H1 (cell line): ENCODE measurements around the gene USHBP1.
A peak's percentile ranks its signal among the peaks of the same experiment; 100 is the strongest.

ENCODE experiments used
- CTCF ChIP-seq, 3 experiments: IDR thresholded peaks; 1 replicate in 2 of 3; 2 replicates in 1 of 3; pipeline versions ENCODE4 v1.5.1 to v1.6.1; 2011; ENCODE audit warnings: low read length in 3 of 3, mild to moderate bottlenecking in 3 of 3, inconsistent platforms in 2 of 3, low read depth in 1 of 3, moderate library complexity in 1 of 3; ENCODE audit not compliant: insufficient read depth in 1 of 3; ENCODE audit errors: control extremely low read depth in 1 of 3
- EGR1 ChIP-seq: IDR thresholded peaks from 2 replicates; pipeline ENCODE4 v1.6.1; 2011; ENCODE audit warnings: low read depth, low read length, borderline replicate concordance
- GTF2F1 ChIP-seq: IDR thresholded peaks from 2 replicates; pipeline ENCODE4 v1.6.1; 2012; ENCODE audit warnings: low read depth, low read length, improper control_type of control experiment, borderline replicate concordance
- HDAC2 ChIP-seq, 2 experiments: fragments of 300-600 bp in 1 of 2; sonication (generic) in 1 of 2; IDR thresholded peaks; 2 replicates each; pipeline ENCODE4 v1.6.1; 2011 to 2012; ENCODE audit warnings: low read depth in 2 of 2, low read length in 2 of 2, mild to moderate bottlenecking in 2 of 2, moderate library complexity in 2 of 2, borderline replicate concordance in 1 of 2, inconsistent platforms in 1 of 2
- MAX ChIP-seq: IDR thresholded peaks from 2 replicates; pipeline ENCODE4 v1.6.1; 2012; ENCODE audit warnings: inconsistent platforms
- NRF1 ChIP-seq: IDR thresholded peaks from 2 replicates; pipeline ENCODE4 v1.6.1; 2011; ENCODE audit warnings: mild to moderate bottlenecking, low read depth, low read length, improper control_type of control experiment
- POLR2AphosphoS5 ChIP-seq: IDR thresholded peaks from 2 replicates; pipeline ENCODE4 v1.6.1; 2011; ENCODE audit warnings: low read depth, low read length
- SIN3A ChIP-seq, 2 experiments: IDR thresholded peaks in 1 of 2; conservative IDR thresholded peaks in 1 of 2; 2 replicates each; pipeline ENCODE4 v1.6.1; 2011 to 2012; ENCODE audit warnings: low read length in 2 of 2, improper control_type of control experiment in 1 of 2, low read depth in 1 of 2, mild to moderate bottlenecking in 1 of 2
- SRF ChIP-seq: IDR thresholded peaks from 2 replicates; pipeline ENCODE4 v1.6.1; 2011; ENCODE audit warnings: mild to moderate bottlenecking, low read depth, low read length, moderate library complexity
- TEAD4 ChIP-seq: IDR thresholded peaks from 2 replicates; pipeline ENCODE4 v1.6.1; 2012; ENCODE audit warnings: low read depth, low read length, inconsistent platforms, mixed read lengths

GRCh38 chr19:17205237-17206140 lies 59.1 kb downstream of the USHBP1 start:
- TF ChIP-seq EGR1 (no peak), MAX (peak; percentile 26; the same call in 1 of the 2 replicates), CTCF (IDR thresholded peaks at IDR 0.05; ENCODE audit: control extremely low read depth in 1 of 3, insufficient read depth in 1 of 3, low read depth in 1 of 3, low read length in 3 of 3) (peak; percentile 95 to 96 (median 96)), GTF2F1 (no peak), POLR2AphosphoS5 (no peak), SRF (no peak), SIN3A (conservative IDR thresholded peaks at IDR 0.05 in 1 of 2, IDR thresholded peaks at IDR 0.05 in 1 of 2; ENCODE audit: low read depth in 1 of 2, low read length in 2 of 2) (0 out of 4 replicates have a peak, but pooled peaks of 1 of the 2 experiments have one; percentile 58), TEAD4 (no peak), NRF1 (no peak), HDAC2 (IDR thresholded peaks at IDR 0.05; ENCODE audit: borderline replicate concordance in 1 of 2, low read depth in 2 of 2, low read length in 2 of 2) (no peak)
